ENCODE measurements around the gene LRCH3. TPM values are rescaled to one million over a fixed set of nuclear protein-coding genes. Genes with fewer than 3 reads are reported as not detected.

Gene LRCH3
- total RNA-seq, 1 experiment from 2014 or later = 56.4 TPM

DNA sequence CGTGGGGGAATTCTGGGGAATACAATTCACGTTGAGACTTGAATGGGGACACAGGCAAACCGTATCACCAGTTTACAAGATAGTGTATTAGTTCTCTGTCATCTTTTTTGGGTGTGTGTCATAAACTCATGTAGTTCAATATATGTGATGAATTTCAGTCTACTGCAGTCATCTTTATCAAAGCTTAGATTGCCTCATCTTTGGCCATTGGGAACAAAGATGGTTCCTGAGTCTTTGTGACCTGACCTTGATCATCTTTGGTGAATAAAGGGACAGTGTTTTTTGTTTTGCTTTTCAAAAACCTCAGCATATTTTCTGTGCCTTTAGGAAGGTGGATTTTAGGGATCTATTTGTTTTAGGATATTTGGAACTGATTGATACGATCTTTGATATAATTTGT lies 23.3 kb downstream of the LRCH3 start:
- Histone ChIP-seq H3K9me3 (ENCODE audit: control insufficient read depth, low read depth, low read length) (no peaks in the 10 kb centered on the region), H2BK15ac (ENCODE audit: low read depth, low read length) (no peak overlapping the region), H2AK5ac (ENCODE audit: insufficient read length, low read length) (no peak overlapping the region), H3K23ac (ENCODE audit: insufficient read length, low read depth, low read length) (no peak overlapping the region), H3K4me1 (ENCODE audit: insufficient read depth, low read length) (no peaks in the 10 kb centered on the region; the same call in 1 of the 2 replicates), H3K79me2 (ENCODE audit: insufficient read depth, low read length) (no peaks in the 10 kb centered on the region; the same call in 1 of the 2 replicates), H4K20me1 (ENCODE audit: control insufficient read depth, insufficient read depth, insufficient read length) (no peaks in the 10 kb centered on the region), H2BK5ac (ENCODE audit: insufficient read length, low read length) (no peak overlapping the region), H3K27ac (ENCODE audit: insufficient read length, low read depth, low read length) (no peak overlapping the region), H4K8ac (replicated peaks; ENCODE audit: insufficient read length, low read depth, low read length) (no peak overlapping the region), H2BK20ac (ENCODE audit: low read depth, low read length, poor library complexity, severe bottlenecking) (no peak overlapping the region), H3K9ac (ENCODE audit: extremely low read depth, insufficient read length, low read length) (no peak overlapping the region), H3K14ac (ENCODE audit: insufficient read depth, low read length) (no peak overlapping the region), H3K18ac (ENCODE audit: insufficient read length, low read depth, low read length) (no peak overlapping the region), H3K4ac (ENCODE audit: low read depth, low read length) (no peak overlapping the region), H2AFZ (ENCODE audit: low read length) (no peak overlapping the region), H4K91ac (ENCODE audit: insufficient read length, low read depth, low read length) (no peak overlapping the region), H3K23me2 (ENCODE audit: insufficient read length, low read depth, low read length, poor library complexity, severe bottlenecking) (no peaks in the 10 kb centered on the region), H3K56ac (ENCODE audit: insufficient read length, low read depth, low read length) (no peak overlapping the region), H3K79me1 (ENCODE audit: insufficient read depth, low read depth, low read length, poor library complexity, severe bottlenecking) (no peaks in the 10 kb centered on the region), H4K5ac (ENCODE audit: insufficient read length, low read depth, low read length) (no peak overlapping the region), H2BK120ac (ENCODE audit: low read depth, low read length, poor library complexity, severe bottlenecking) (no peak overlapping the region), H3K27me3 (ENCODE audit: insufficient read depth, low read length) (no peaks in the 10 kb centered on the region), H2BK12ac (ENCODE audit: insufficient read length, low read depth, low read length) (no peak overlapping the region), H3T11ph (ENCODE audit: low read length) (no peak overlapping the region), H3K4me2 (ENCODE audit: insufficient read depth, insufficient read length, low read length) (no peak overlapping the region)
- no peaks in the 10 kb centered on the region for H3K27me3 Mint-ChIP-seq (ENCODE audit: low read depth)
- peak overlapping the region in 1 of 3 experiments; percentile 25; a peak in 1 of 7 replicates for H3K27ac Mint-ChIP-seq
- no peaks in the 10 kb centered on the region for H3K9me3 Mint-ChIP-seq
- peaks cover 6 to 11% of the 10 kb centered on the region in 2 experiments for H3K4me1 Mint-ChIP-seq
- WGBS (ENCODE audit: extremely low coverage, insufficient read length, low lambda C conversion rate) = no CpG with 5 or more reads among the region's 4 CpGs
- TF ChIP-seq, protein P1, sequence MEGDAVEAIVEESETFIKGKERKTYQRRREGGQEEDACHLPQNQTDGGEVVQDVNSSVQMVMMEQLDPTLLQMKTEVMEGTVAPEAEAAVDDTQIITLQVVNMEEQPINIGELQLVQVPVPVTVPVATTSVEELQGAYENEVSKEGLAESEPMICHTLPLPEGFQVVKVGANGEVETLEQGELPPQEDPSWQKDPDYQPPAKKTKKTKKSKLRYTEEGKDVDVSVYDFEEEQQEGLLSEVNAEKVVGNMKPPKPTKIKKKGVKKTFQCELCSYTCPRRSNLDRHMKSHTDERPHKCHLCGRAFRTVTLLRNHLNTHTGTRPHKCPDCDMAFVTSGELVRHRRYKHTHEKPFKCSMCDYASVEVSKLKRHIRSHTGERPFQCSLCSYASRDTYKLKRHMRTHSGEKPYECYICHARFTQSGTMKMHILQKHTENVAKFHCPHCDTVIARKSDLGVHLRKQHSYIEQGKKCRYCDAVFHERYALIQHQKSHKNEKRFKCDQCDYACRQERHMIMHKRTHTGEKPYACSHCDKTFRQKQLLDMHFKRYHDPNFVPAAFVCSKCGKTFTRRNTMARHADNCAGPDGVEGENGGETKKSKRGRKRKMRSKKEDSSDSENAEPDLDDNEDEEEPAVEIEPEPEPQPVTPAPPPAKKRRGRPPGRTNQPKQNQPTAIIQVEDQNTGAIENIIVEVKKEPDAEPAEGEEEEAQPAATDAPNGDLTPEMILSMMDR (conservative IDR thresholded peaks at IDR 0.05) = no peak
- no peak for DNase-seq
- H3K36me3 Mint-ChIP-seq (ENCODE audit: insufficient read depth in 1 of 3, low read depth in 3 of 3) = peaks cover 2 to 10% (median 4%) of the 10 kb centered on the region in 3 experiments; a peak in 5 of 7 replicates
- no peak overlapping the region for H3K4me3 Mint-ChIP-seq
